Measurements from ENCODE around the gene CCDC192. TPM values are rescaled to one million over a fixed set of nuclear protein-coding genes. Genes with fewer than 3 reads are reported as not detected.

CCDC192 gene
- polyA plus RNA-seq, 2 of the 4 experiments (the other 2 are of a cell fraction) = not detected

DNA sequence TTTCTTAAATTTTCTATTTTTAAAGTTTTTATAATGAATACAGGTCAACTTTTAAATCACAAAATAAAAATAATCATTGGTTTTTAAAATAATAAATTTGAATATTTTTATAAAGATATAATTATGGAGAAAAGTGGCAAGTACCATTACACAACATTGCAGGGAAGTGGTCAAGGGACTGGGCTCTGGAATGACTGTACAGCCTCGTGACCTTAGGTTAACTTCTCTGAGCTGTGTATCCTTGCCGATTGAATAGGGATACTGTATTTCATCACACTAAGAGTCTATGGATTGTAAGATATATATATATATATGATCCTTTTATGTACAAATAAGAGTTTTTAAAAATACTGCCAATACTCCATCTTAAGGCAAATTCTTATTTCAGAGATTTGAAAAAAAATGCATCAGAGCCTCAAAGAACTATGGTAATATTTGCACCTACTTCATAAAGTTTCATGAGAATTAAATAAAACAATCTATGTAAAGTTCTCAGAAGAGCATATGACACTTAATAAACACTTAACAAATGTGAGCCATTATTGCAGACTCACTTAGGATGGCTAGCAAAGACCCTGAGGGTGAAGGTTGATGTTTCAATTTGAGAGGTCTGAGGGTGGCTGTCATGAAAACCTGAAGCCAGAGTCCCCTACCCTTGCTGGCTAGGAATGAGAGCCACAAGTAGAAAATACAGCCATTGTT, 136.5 kb downstream of the CCDC192 start:
- Histone ChIP-seq H3K9me3 (peaks cover 10% of the 10 kb centered on the region; the same call in 1 of the 3 replicates), H3K4me3 (no peak overlapping the region), H3K4me2 (no peak overlapping the region), H3K4me1 (peaks cover 13% of the 10 kb centered on the region; the same call in 2 of the 3 replicates), H3K27ac (no peak overlapping the region)
- FAIRE-seq = no peak
- WGBS (ENCODE audit: missing lambda C conversion rate) = 59% methylated on average over 2 of the region's 2 CpGs
- POLR2A ChIA-PET = no interaction called here
- CTCF ChIA-PET = no interaction called here
- no peak for TF ChIP-seq FOXS1 (CRISPR knock-in tag; IDR thresholded peaks at IDR 0.05)
- TF ChIP-seq RNF2 (IDR thresholded peaks at IDR 0.05; ENCODE audit: borderline replicate concordance, low read depth) = no peak
- no peak for DNase-seq (ENCODE audit: low read depth in 1 of 2, low spot score in 1 of 2)
- ATAC-seq = no peak

GRCh38 chr5:127840198-127840524, 137.0 kb downstream of the CCDC192 start:
- no peak overlapping the region for H3K27ac ChIP-seq
- FAIRE-seq (no peak), ATAC-seq (no peak), DNase-seq (ENCODE audit: low read depth in 1 of 2, low spot score in 1 of 2) (no peak)
- CTCF ChIA-PET = no interaction called here
- TF ChIP-seq CHD4 (IDR thresholded peaks at IDR 0.05; ENCODE audit: borderline replicate concordance) (no peak), EP300 (IDR thresholded peaks at IDR 0.05) (no peak), JUNB (IDR thresholded peaks at IDR 0.05) (no peak)
- H3K9me3 ChIP-seq = peaks cover 10% of the 10 kb centered on the region; the same call in 1 of the 3 replicates
- POLR2A ChIA-PET = no interaction called here
- no peak overlapping the region for H3K4me3 ChIP-seq
- H3K4me1 ChIP-seq = peaks cover 14% of the 10 kb centered on the region; the same call in 1 of the 3 replicates
- WGBS (ENCODE audit: missing lambda C conversion rate) = 23% methylated on average over 1 of the region's 1 CpG
- no peak overlapping the region for H3K4me2 ChIP-seq

DNA sequence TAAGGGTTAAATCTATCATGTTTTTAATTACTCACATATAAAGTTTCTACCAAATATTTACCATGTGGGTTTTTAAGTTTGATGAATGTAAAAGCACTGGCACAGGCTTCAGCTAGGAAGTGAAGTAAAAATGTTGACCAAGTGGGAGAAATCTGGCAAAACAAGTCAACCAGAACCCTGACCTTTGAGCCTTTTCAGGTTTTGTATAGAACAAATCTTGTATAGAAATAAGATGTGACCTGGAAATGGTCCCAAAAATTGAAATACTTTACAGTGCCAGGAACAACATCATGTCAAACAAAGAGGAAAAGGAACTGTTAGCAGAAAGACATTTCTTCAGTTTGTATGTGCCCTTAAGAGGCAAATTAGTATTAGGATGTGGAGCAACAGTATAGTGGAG, 137.6 kb downstream of the CCDC192 start:
- CTCF ChIA-PET = interaction anchor here (1.4 kb wide), 1 partner anchor 22 kb away, joined by 3 read pairs; no protein-coding TSS in a partner anchor
- POLR2A ChIA-PET = no interaction called here
- no peak overlapping the region for H3K4me2 ChIP-seq
- no peak overlapping the region for H3K27ac ChIP-seq
- peaks cover 14% of the 10 kb centered on the region; the same call in 1 of the 3 replicates for H3K4me1 ChIP-seq
- H3K4me3 ChIP-seq = no peak overlapping the region
- peaks cover 8% of the 10 kb centered on the region; the same call in 1 of the 3 replicates for H3K9me3 ChIP-seq
- ATAC-seq (no peak), FAIRE-seq (no peak), DNase-seq (ENCODE audit: low read depth in 1 of 2, low spot score in 1 of 2) (no peak)
- TF ChIP-seq CHD2 (IDR thresholded peaks at IDR 0.05; ENCODE audit: low read length, partially characterized antibody) (no peak), MAX (IDR thresholded peaks at IDR 0.05) (no peak), ZFP36 (IDR thresholded peaks at IDR 0.05; ENCODE audit: borderline replicate concordance, partially characterized antibody) (no peak), EHF (CRISPR knock-in tag; IDR thresholded peaks at IDR 0.05) (no peak), CTCF (IDR thresholded peaks at IDR 0.05) (no peak), NR3C1 (IDR thresholded peaks at IDR 0.05) (no peak), FOSB (CRISPR knock-in tag; IDR thresholded peaks at IDR 0.05) (no peak), TFCP2L1 (CRISPR knock-in tag; IDR thresholded peaks at IDR 0.05) (no peak)

DNA sequence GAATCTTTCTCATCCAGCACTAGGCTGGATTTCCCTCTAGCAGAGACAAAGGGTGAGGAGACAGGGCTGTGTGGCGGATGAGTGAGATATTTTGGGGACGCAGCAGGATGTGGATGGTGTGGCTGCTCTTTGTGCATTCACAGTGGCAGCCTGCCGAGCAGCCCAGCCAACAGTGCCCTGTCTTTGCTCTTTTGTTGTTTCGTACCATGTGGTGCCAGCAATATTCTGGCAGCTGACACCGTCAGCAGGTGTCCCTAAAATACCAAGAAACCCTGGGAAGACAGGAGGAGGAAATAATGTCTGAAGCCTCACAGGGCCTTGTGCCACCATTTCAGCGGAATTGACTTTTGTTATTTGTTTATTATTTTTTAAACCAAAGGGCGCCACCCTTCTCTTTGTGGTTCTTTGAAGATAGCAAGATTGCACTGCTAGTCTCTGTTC, 141.4 kb downstream of the CCDC192 start:
- no peak for DNase-seq (ENCODE audit: low read depth in 1 of 2, low spot score in 1 of 2)
- no peak for FAIRE-seq
- ATAC-seq = peak; percentile 38 to 47; a peak in 3 of 6 replicates
- no peaks in the 10 kb centered on the region for H3K9me3 ChIP-seq
- 87% methylated on average over 7 of the region's 7 CpGs for WGBS (ENCODE audit: missing lambda C conversion rate)
- ChIA-PET POLR2A (no interaction called here), CTCF (no interaction called here)
- H3K27ac ChIP-seq = 0 out of 6 replicates have a peak overlapping the region, but pooled peaks of 1 of the 2 experiments have one; percentile 19
- no peak overlapping the region for H3K4me3 ChIP-seq
- TF ChIP-seq RAD21 (conservative IDR thresholded peaks at IDR 0.05 in 1 of 2, IDR thresholded peaks at IDR 0.05 in 1 of 2) (0 out of 5 replicates have a peak, but pooled peaks of 1 of the 2 experiments have one; percentile 10), EHMT2 (IDR thresholded peaks at IDR 0.05; ENCODE audit: low read depth) (no peak), SMC3 (IDR thresholded peaks at IDR 0.05) (no peak), ESRRA (IDR thresholded peaks at IDR 0.05; ENCODE audit: borderline replicate concordance, low read length) (no peak)
- peaks cover 14% of the 10 kb centered on the region; the same call in 1 of the 3 replicates for H3K4me1 ChIP-seq
- no peak overlapping the region for H3K4me2 ChIP-seq
